Kidney epithelial cell (primary cell): ENCODE results near the gene UPK3A. TPM values are rescaled to one million over a fixed set of nuclear protein-coding genes. Genes with fewer than 3 reads are reported as not detected.
"Not testable (repeated sequence)": the region's sequence is repeated elsewhere in the genome, so short reads cannot be mapped to it uniquely, and the experiment has no call there.

Experiments
- DNase-seq: peaks from one replicate; pipeline ENCODE4 v3.0.0-alpha.2; 2010; ENCODE audit warnings: low read depth
- H3K27me3 ChIP-seq: 2 replicates; pipeline ENCODE4 v1.6.0; 2011; ENCODE audit warnings: low read length; ENCODE audit not compliant: control insufficient read depth, insufficient read depth
- H3K36me3 ChIP-seq: 2 replicates; pipeline ENCODE4 v1.5.1; 2011; ENCODE audit warnings: low read length; ENCODE audit not compliant: control insufficient read depth, insufficient read depth
- H3K4me3 ChIP-seq: 2 replicates; pipeline ENCODE4 v1.5.1; 2011; ENCODE audit warnings: low read depth, mild to moderate bottlenecking, control low read depth, low read length
- total RNA-seq: library from RNA; depleted of rRNA; stranded (reverse); fragments of >200 nt; gene quantifications from 2 replicates; pipeline ENCODE4 v1.2.3, GENCODE V29; 2015
- TF ChIP-seq, protein P1 (sequence below): IDR thresholded peaks from 2 replicates; pipeline ENCODE4 v1.5.1; 2011; ENCODE audit warnings: mild to moderate bottlenecking, moderate library complexity, low read length, control low read depth, inconsistent platforms; ENCODE audit not compliant: insufficient read depth, poor library complexity, severe bottlenecking

The UPK3A gene
- total RNA-seq, 1 donor from 2014 or later = not detected

DNA sequence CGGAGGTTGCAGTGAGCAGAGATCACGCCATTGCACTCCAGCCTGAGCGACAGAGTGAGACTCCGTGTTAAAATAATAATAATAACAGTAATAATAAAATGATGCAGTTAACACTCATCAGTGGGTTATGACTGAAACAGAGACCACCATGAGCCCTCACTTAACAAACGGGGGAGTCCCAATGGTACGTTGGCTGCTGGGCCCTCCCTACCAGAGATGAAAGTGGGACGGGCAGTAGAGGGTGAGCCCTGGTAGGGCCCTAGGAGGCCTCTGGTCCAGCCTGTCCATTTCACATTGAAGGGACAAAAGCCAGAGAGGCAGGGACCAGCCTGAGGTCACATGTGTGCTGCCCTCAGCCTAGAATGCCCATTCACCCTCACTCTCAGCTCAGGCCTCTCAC is 30.4 kb upstream of the UPK3A start:
- Histone ChIP-seq H3K27me3 (no peaks in the 10 kb centered on the region), H3K36me3 (no peaks in the 10 kb centered on the region), H3K4me3 (no peak overlapping the region)
- TF ChIP-seq, protein P1, sequence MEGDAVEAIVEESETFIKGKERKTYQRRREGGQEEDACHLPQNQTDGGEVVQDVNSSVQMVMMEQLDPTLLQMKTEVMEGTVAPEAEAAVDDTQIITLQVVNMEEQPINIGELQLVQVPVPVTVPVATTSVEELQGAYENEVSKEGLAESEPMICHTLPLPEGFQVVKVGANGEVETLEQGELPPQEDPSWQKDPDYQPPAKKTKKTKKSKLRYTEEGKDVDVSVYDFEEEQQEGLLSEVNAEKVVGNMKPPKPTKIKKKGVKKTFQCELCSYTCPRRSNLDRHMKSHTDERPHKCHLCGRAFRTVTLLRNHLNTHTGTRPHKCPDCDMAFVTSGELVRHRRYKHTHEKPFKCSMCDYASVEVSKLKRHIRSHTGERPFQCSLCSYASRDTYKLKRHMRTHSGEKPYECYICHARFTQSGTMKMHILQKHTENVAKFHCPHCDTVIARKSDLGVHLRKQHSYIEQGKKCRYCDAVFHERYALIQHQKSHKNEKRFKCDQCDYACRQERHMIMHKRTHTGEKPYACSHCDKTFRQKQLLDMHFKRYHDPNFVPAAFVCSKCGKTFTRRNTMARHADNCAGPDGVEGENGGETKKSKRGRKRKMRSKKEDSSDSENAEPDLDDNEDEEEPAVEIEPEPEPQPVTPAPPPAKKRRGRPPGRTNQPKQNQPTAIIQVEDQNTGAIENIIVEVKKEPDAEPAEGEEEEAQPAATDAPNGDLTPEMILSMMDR = no peak
- DNase-seq = no peak

DNA sequence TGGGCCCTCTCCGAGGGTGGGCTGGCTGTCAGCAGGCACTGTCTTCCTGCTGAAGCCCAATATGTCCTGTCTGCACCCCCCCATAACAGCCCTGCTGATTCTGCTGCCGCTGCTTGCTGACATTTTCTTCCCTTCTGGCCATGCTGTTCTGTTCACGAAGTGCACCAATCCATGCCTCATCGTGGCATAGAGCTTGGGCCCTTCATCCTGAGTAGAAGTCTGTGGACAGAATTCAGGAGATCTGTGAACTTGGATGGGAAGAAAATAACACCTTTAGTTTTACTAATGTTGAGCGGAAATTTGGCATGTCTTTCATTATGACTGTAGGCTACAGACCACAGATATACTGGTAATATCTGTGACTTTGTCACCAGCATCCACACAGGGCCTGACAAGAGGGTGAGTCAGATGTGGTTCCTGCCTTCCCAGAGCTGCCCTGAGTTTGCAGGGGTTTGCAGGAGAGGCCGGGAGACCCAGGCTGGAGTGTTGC is 29.9 kb upstream of the UPK3A start:
- no peak for DNase-seq
- H3K27me3 ChIP-seq = no peaks in the 10 kb centered on the region
- no peak overlapping the region for H3K4me3 ChIP-seq
- TF ChIP-seq, protein P1 = no peak
- H3K36me3 ChIP-seq = no peaks in the 10 kb centered on the region

DNA sequence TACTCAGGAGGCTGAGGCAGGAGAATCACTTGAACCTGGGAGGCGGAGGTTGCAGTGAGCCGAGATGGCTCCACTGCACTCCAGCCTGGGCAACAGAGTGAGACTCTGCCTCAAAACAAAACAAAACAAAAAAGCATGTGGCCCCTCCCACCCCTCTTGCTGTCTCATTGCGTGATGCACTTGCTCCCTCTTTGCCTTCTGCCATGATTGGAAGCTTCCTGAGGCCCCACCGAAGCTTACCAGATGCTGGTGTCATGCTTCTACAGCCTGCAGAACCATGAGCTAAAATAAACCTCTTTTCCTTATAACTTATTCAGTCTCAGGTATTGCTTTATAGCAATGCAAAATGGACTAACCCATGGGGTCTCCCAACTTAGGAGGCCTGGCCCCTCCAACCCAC is 26.8 kb upstream of the UPK3A start:
- not testable (repeated sequence) for H3K36me3 ChIP-seq, H3K4me3 ChIP-seq, H3K27me3 ChIP-seq, DNase-seq

GRCh38 chr22:45259754-45260394 is 24.9 kb upstream of the UPK3A start:
- Histone ChIP-seq H3K36me3 (no peaks in the 10 kb centered on the region), H3K27me3 (no peaks in the 10 kb centered on the region), H3K4me3 (no peak overlapping the region)
- TF ChIP-seq, protein P1 = no peak
- DNase-seq = no peak

GRCh38 chr22:45260395-45260759 is 24.4 kb upstream of the UPK3A start:
- H3K27me3 ChIP-seq, H3K36me3 ChIP-seq, DNase-seq, H3K4me3 ChIP-seq: not testable (repeated sequence)

- Histone ChIP-seq H3K27me3 (no peaks in the 10 kb centered on the region), H3K36me3 (no peaks in the 10 kb centered on the region), H3K4me3 (no peak overlapping the region)
- no peak for DNase-seq
- TF ChIP-seq, protein P1 = no peak
Measured at GRCh38 chr22:45261407-45262088, 23.2 kb upstream of the UPK3A start.
